Ureter (tissue), 1 donor: ENCODE measurements around the gene RAPGEF1. TPM values are rescaled to one million over a fixed set of nuclear protein-coding genes. Genes with fewer than 3 reads are reported as not detected.
A peak's percentile ranks its signal among the peaks of the same experiment; 100 is the strongest.
"Not testable (repeated sequence)": the region's sequence is repeated elsewhere in the genome, so short reads cannot be mapped to it uniquely, and the experiment has no call there.

Experiments
- DNase-seq: peaks from one replicate; pipeline ENCODE4 v3.0.0-alpha.2; 2020; ENCODE audit warnings: low spot score
- total RNA-seq: library from RNA; stranded (reverse); gene quantifications from one replicate; pipeline ENCODE4 v1.2.4, GENCODE V29; 2023
- donor health status: DM: yes; HTN: yes; CAD: no.

The RAPGEF1 gene
- total RNA-seq, result 64.9 TPM

GRCh38 chr9:131739959-131740648 lies at the start of gene RAPGEF1:
Gene RAPGEF1, minus strand, starts transcription at chr9:131740076. Its CDS starts 246 bp downstream, at chr9:131739830.
- DNase-seq, result peak; percentile 66

GRCh38 chr9:131788851-131789250 lies 49.0 kb upstream of the RAPGEF1 start:
- no peak for DNase-seq

GRCh38 chr9:131787838-131788237 lies 48.0 kb upstream of the RAPGEF1 start:
- no peak for DNase-seq

- DNase-seq, result no peak
Observed at GRCh38 chr9:131784748-131785501, 45.0 kb upstream of the RAPGEF1 start.

GRCh38 chr9:131781069-131781468 lies 41.2 kb upstream of the RAPGEF1 start:
- DNase-seq, result no peak

GRCh38 chr9:131776473-131776872 lies 36.6 kb upstream of the RAPGEF1 start:
- DNase-seq, result no peak

- DNase-seq, result no peak
Observed at GRCh38 chr9:131776036-131776435, 36.2 kb upstream of the RAPGEF1 start.

- DNase-seq, result no peak
Observed at GRCh38 chr9:131774636-131775035, 34.8 kb upstream of the RAPGEF1 start.

- no peak for DNase-seq
Observed at GRCh38 chr9:131773911-131774379, 34.1 kb upstream of the RAPGEF1 start.

- DNase-seq, result no peak
Observed at GRCh38 chr9:131772940-131773339, 33.1 kb upstream of the RAPGEF1 start.

GRCh38 chr9:131771646-131772045 lies 31.8 kb upstream of the RAPGEF1 start:
- no peak for DNase-seq

GRCh38 chr9:131769361-131769760 lies 29.5 kb upstream of the RAPGEF1 start:
- no peak for DNase-seq

GRCh38 chr9:131764568-131764967 lies 24.7 kb upstream of the RAPGEF1 start:
- DNase-seq, result no peak

GRCh38 chr9:131762356-131762932 lies 22.6 kb upstream of the RAPGEF1 start:
- peak; percentile 70 for DNase-seq

GRCh38 chr9:131759017-131759647 lies 19.3 kb upstream of the RAPGEF1 start:
- DNase-seq, result no peak

- no peak for DNase-seq
Observed at GRCh38 chr9:131757549-131757948, 17.7 kb upstream of the RAPGEF1 start.

- peak; percentile 79 for DNase-seq
Observed at GRCh38 chr9:131755541-131756198, 15.8 kb upstream of the RAPGEF1 start.

- no peak for DNase-seq
Observed at GRCh38 chr9:131754846-131755245, 15.0 kb upstream of the RAPGEF1 start.

- not testable (repeated sequence) for DNase-seq
Observed at GRCh38 chr9:131753751-131754150, 13.9 kb upstream of the RAPGEF1 start.

GRCh38 chr9:131752231-131752884 lies 12.5 kb upstream of the RAPGEF1 start:
- DNase-seq, result no peak

GRCh38 chr9:131748411-131748955 lies 8.6 kb upstream of the RAPGEF1 start:
- no peak for DNase-seq
